BE2C (cell line): ENCODE data around the gene LIG3.
"Not testable (repeated sequence)": the region's sequence is repeated elsewhere in the genome, so short reads cannot be mapped to it uniquely, and the experiment has no call there.

Experiments used
- DNase-seq: peaks from one replicate; pipeline ENCODE4 v3.0.0-alpha.2; 2020
- H3K27me3 ChIP-seq: fragments of 250-450 bp; sonication (Bioruptor Pico); 2 replicates; pipeline ENCODE4 v1.5.1; 2020; ENCODE audit warnings: mild to moderate bottlenecking
- H3K36me3 ChIP-seq: fragments of 250-450 bp; sonication (Bioruptor Pico); 2 replicates; pipeline ENCODE4 v1.5.1; 2020; ENCODE audit warnings: mild to moderate bottlenecking
- H3K4me1 ChIP-seq: fragments of 250-450 bp; sonication (Bioruptor Pico); 2 replicates; pipeline ENCODE4 v1.5.1; 2020
- H3K4me3 ChIP-seq: 2 replicates; pipeline ENCODE4 v1.5.1; 2011; ENCODE audit warnings: low read depth, low read length
- H3K9me3 ChIP-seq: fragments of 250-450 bp; sonication (Bioruptor Pico); 2 replicates; pipeline ENCODE4 v1.5.1; 2020
- CTCF ChIP-seq: IDR thresholded peaks from 2 replicates; pipeline ENCODE4 v1.5.1; 2012; ENCODE audit warnings: mild to moderate bottlenecking, low read depth, low read length

The LIG3 gene

GRCh38 chr17:35041390-35041789, 61.1 kb downstream of the LIG3 start:
- H3K4me3 ChIP-seq: no peak overlapping the region
- no peaks in the 10 kb centered on the region for H3K36me3 ChIP-seq
- no peak for TF ChIP-seq CTCF
- no peaks in the 10 kb centered on the region for H3K27me3 ChIP-seq
- no peaks in the 10 kb centered on the region for H3K9me3 ChIP-seq
- no peak for DNase-seq
- H3K4me1 ChIP-seq: no peaks in the 10 kb centered on the region

- Histone ChIP-seq H3K9me3 (no peaks in the 10 kb centered on the region), H3K4me3 (no peak overlapping the region), H3K27me3 (no peaks in the 10 kb centered on the region), H3K36me3 (no peaks in the 10 kb centered on the region), H3K4me1 (peaks cover 5% of the 10 kb centered on the region; the same call in 1 of the 2 replicates)
- no peak for DNase-seq
- TF ChIP-seq CTCF: no peak
Observed at GRCh38 chr17:35044181-35044580, 63.9 kb downstream of the LIG3 start.

GRCh38 chr17:35045458-35045979, 65.2 kb downstream of the LIG3 start:
- H3K9me3 ChIP-seq, H3K36me3 ChIP-seq, H3K4me1 ChIP-seq, DNase-seq, H3K4me3 ChIP-seq, H3K27me3 ChIP-seq: not testable (repeated sequence)

GRCh38 chr17:35046245-35046644, 65.9 kb downstream of the LIG3 start:
- H3K4me1 ChIP-seq: peaks cover 5% of the 10 kb centered on the region; the same call in 1 of the 2 replicates
- no peaks in the 10 kb centered on the region for H3K9me3 ChIP-seq
- H3K36me3 ChIP-seq: no peaks in the 10 kb centered on the region
- no peak for TF ChIP-seq CTCF
- H3K4me3 ChIP-seq: peak overlapping the region; percentile 46; the same call in 1 of the 2 replicates
- no peak for DNase-seq
- H3K27me3 ChIP-seq: no peaks in the 10 kb centered on the region

- H3K4me1 ChIP-seq: peaks cover 5% of the 10 kb centered on the region; the same call in 1 of the 2 replicates
- H3K9me3 ChIP-seq: no peaks in the 10 kb centered on the region
- H3K36me3 ChIP-seq: no peaks in the 10 kb centered on the region
- peak overlapping the region; percentile 46 for H3K4me3 ChIP-seq
- no peaks in the 10 kb centered on the region for H3K27me3 ChIP-seq
- peak; percentile 24 for DNase-seq
- TF ChIP-seq CTCF: no peak
Observed at GRCh38 chr17:35046740-35047283, 66.5 kb downstream of the LIG3 start.

GRCh38 chr17:35048685-35049379, 68.5 kb downstream of the LIG3 start:
- Histone ChIP-seq H3K4me1 (peaks cover 5% of the 10 kb centered on the region; the same call in 1 of the 2 replicates), H3K4me3 (no peak overlapping the region), H3K36me3 (no peaks in the 10 kb centered on the region), H3K27me3 (no peaks in the 10 kb centered on the region), H3K9me3 (no peaks in the 10 kb centered on the region)
- no peak for TF ChIP-seq CTCF
- no peak for DNase-seq
